Retinal pigment epithelial cell (primary cell): ENCODE measurements around the gene LMOD1.

Source experiments
- DNase-seq: peaks from one replicate; pipeline ENCODE4 v3.0.0-alpha.2; 2010; ENCODE audit warnings: low read depth
- H3K4me3 ChIP-seq: 2 replicates; pipeline ENCODE4 v1.5.1; 2011; ENCODE audit warnings: mild to moderate bottlenecking, low read length, control low read depth, moderate library complexity
- TF ChIP-seq, protein P1 (sequence below): conservative IDR thresholded peaks from 2 replicates; pipeline ENCODE4 v1.5.1; 2011; ENCODE audit warnings: low read depth, low read length, control low read depth, inconsistent platforms

Gene LMOD1

DNA sequence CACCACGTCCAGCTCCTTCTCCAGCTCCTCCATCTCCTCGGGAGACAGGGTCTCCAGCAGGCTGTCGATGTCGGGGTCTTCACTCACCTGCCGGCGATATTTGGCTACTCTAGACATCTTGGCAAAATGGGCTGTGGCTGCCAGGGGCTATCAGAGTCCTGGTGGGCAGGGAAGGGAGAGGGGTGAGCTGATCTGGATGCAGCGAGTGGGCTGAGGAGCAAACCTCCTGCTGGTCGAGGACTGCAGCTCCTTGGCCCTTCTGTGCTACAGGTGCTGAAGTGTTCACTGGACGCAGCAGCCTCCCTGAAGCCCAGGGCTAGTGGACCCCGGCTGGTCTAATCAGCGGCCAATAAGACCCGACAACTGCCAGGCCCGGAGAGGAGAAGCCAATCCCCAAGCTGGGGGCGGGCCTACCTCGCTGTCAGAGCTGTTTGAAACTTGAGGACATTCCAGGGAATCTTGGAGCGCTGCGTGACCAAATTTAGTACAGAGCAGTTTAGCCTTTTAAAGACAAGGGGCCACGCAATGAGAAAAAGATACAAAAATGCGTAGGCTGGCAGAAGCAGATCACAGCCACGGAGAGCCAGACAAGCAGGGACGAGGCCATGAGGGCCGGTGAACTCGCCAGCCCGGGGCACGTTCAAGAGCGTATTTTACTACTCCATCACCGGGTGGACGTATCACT lies at the start of gene LMOD1:
Gene LMOD1, minus strand, starts transcription at position 325 of the 685 bp plus-strand sequence. Its CDS starts 208 bp downstream, at position 117.
- DNase-seq = peak; percentile 84
- TF ChIP-seq, protein P1, sequence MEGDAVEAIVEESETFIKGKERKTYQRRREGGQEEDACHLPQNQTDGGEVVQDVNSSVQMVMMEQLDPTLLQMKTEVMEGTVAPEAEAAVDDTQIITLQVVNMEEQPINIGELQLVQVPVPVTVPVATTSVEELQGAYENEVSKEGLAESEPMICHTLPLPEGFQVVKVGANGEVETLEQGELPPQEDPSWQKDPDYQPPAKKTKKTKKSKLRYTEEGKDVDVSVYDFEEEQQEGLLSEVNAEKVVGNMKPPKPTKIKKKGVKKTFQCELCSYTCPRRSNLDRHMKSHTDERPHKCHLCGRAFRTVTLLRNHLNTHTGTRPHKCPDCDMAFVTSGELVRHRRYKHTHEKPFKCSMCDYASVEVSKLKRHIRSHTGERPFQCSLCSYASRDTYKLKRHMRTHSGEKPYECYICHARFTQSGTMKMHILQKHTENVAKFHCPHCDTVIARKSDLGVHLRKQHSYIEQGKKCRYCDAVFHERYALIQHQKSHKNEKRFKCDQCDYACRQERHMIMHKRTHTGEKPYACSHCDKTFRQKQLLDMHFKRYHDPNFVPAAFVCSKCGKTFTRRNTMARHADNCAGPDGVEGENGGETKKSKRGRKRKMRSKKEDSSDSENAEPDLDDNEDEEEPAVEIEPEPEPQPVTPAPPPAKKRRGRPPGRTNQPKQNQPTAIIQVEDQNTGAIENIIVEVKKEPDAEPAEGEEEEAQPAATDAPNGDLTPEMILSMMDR = peak; percentile 9
- peak within 1 kb of the TSS; percentile 61 for H3K4me3 ChIP-seq

DNA sequence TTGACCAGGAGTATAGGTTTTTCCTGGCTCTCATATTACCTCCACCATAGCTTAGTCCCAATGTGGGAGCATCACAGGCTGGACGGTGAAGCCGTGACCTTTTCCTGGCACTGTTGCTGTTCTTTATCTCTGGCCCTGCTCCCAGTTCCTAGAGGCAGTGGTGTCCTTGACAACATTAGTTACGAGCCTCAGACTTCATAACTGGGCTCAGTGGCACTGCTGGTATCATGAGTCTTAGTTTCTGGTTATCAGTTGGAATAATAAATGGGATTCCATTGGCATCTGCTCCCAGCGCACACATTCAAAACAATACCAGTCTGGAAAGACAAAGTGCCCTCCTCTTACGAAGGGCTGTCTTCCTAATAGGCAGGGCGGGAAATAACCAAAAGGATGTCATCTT lies 44.1 kb upstream of the LMOD1 start:
- TF ChIP-seq, protein P1 = no peak
- no peak for DNase-seq

DNA sequence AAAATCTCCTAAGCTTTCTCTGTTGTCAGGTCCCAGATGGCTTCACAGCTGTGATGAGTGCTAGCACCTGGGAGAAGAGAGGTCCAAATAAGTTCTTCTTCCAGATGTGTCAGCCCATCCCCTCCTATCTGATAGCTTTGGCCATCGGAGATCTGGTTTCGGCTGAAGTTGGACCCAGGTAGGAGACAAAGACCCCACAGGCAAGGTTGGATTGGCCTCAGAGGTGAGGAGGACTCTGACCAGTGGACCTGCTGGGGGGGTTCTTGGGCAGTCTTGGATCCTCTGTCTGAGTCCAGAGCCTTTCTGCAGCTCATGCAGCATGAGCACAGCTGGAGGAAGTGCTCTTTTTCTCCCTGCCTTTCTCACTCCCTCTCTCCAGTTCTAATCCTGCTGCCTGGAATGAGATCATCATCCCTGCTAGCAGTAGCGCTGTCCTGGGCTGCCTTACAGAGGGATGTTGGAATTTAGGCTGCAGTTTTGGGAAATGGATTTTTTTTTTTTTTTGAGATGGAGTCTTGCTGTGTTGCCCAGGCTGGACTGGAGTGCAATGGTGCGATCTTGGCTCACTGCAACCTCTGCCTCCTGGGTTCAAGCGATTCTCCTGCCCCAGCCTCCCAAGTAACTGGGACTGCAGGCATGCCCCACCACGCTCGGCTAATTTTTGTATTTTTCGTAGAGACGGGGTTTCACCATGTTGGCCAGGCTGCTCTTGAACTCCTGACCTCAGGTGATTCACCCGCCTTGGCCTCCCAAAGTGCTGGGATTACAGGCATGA lies 43.2 kb upstream of the LMOD1 start:
- no peak for DNase-seq
- TF ChIP-seq, protein P1 = no peak
- no peak overlapping the region for H3K4me3 ChIP-seq

More for the DNA sequence above, 44.1 kb upstream of the LMOD1 start:
- no peak overlapping the region for H3K4me3 ChIP-seq

DNA sequence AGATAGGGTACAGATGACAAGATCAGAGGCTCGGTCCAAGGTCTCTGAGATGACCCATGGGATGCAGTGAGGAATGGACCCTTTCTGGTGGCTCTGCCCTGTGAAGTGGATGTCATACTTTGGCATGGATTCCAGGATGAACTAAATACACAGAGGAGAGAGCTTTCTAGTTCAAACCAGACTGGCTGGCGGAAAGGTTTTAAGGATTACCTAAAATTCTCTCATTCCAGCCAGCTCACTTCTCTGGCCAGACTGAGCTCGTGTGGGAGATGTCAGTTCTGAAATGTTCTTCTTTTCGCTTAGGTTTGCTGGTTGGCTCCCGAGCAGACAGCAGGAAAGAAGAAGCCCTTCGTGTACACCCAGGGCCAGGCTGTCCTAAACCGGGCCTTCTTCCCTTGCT lies 42.3 kb upstream of the LMOD1 start:
- no peak overlapping the region for H3K4me3 ChIP-seq
- DNase-seq = no peak
- TF ChIP-seq, protein P1 = no peak

DNA sequence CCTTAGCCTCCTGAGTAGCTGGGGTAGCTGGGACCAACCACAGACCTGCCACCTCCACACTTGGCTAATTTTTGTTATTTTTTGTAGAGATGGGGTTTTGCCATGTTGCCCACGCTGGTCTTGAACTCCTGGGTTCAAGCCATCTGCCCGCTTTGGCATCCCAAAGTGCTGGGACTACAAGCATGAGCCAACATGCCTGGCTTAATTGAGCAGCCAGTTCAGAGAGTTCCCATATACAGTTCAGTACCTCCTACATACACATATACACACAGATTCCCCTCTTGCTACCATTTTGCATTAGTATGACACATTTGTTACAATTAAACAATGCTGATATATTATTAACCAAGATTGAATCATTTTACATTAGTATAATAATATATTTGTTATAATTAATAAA lies 39.0 kb upstream of the LMOD1 start:
- TF ChIP-seq, protein P1 = no peak
- H3K4me3 ChIP-seq = no peak overlapping the region
- DNase-seq = no peak

DNA sequence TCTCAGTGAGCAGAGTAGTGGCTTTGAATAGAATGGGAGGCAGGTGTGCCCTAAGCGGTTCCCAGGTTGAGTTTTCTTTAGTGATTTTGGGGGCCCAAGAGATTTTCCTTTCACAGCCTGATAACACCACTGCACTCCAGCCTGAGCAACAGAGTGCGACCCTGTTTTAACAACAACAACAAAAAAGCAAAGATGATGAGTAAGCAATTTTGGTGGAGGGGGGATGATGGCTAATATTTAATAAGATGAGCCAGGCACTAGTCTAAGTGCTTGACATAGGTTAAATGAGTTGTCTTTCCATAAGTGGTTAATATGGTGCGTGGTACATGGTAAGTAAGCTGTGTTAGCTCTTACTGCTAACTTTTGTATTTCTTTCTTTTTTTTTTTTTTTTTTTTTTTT lies 38.1 kb upstream of the LMOD1 start:
- TF ChIP-seq, protein P1 = no peak
- H3K4me3 ChIP-seq = no peak overlapping the region
- DNase-seq = no peak
